ENCODE measurements around the gene ITFG2. TPM values are rescaled to one million over a fixed set of nuclear protein-coding genes. Genes with fewer than 3 reads are reported as not detected.

Gene ITFG2
- total and polyA plus RNA-seq, 2 experiments from 2014 or later: 15.7 to 19.1 TPM

DNA sequence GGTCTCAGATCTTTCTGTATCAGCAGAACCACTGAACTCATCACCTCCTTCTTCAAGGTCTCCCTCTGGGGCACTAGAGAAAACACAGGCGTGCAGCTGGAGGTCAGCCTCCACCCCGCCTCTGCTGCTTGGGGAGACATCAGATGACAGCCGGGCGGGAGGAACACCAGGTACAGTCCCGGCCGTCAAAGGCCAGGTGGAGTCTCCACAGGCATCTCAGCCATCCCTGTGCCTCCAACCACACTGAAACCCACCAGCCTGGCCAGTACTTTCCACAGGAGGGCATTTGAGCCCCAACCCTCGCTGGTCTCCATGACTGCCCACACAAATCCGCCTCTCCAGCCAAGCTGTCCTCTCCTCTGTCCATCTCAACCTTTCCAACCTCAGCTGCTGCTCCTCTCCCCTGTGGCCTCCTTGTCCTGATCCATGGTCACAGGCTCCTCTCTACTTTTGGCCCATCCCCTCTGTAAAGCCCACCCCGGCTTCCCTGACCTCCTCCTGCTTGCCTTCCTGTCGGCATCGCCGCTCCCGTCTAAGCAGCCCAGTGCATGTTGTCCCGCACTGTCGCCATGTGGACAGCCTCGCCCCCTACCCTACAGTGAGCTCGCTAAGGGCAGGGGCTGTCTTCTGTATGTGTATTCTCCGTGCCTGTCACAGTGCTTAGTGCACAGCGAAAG is 39.1 kb upstream of the ITFG2 start:
- in situ Hi-C loops (cut with MboI): no loop called here
- no peaks in the 10 kb centered on the region for H3K9me3 ChIP-seq (ENCODE audit: low read depth)
- 55 to 56% methylated on average over 18 to 19 of the region's 19 CpGs for WGBS, 2 experiments (ENCODE audit: low coverage in 1 of 2, low lambda C conversion rate in 2 of 2, missing lambda C conversion rate in 2 of 2)

DNA sequence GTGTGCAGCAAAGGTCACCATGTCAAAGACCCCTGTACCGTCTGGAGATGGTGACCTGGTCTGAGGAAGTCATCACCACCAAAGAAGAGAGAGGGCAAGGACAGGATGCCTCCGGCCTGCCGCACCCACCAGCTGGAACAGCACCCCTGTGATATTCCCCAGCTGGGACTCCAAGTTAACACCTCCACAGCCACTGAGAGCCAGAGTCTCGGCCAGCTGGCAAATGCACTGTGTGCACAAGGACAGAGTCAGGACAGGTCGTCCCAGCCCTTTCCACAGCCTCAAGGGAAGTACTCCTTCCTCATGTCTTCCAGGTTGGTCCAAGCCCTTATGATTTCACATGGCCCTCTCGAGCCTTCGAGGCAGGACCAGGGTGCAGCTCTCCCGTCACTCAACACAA is 37.0 kb upstream of the ITFG2 start:
- H3K27me3 ChIP-seq (replicated peaks; ENCODE audit: insufficient read depth): no peaks in the 10 kb centered on the region; the same call in 1 of the 2 replicates
- in situ Hi-C loops (cut with MboI): no loop called here
- 51 to 53% methylated on average over 8 of the region's 8 CpGs for WGBS, 2 experiments (ENCODE audit: low coverage in 1 of 2, low lambda C conversion rate in 2 of 2, missing lambda C conversion rate in 2 of 2)

More for the DNA sequence above, 39.1 kb upstream of the ITFG2 start:
- Histone ChIP-seq H3K36me3 (ENCODE audit: low read depth) (no peaks in the 10 kb centered on the region), H3K27ac (no peak overlapping the region), H3F3A (ENCODE audit: insufficient read depth) (no peaks in the 10 kb centered on the region), H3K27me3 (replicated peaks; ENCODE audit: insufficient read depth) (no peaks in the 10 kb centered on the region; the same call in 1 of the 2 replicates), H3K79me2 (ENCODE audit: insufficient read depth) (no peaks in the 10 kb centered on the region), H2AFZ (no peak overlapping the region), H3K9ac (no peak overlapping the region), H3K4me3 (no peak overlapping the region), H4K20me1 (ENCODE audit: insufficient read depth) (no peaks in the 10 kb centered on the region), H3K9me2 (ENCODE audit: insufficient read depth) (no peaks in the 10 kb centered on the region), H3K4me2 (ENCODE audit: unreplicated experiment) (no peak overlapping the region), H3K4me1 (ENCODE audit: insufficient read depth) (no peaks in the 10 kb centered on the region)
- TF ChIP-seq EZH2phosphoT487 (IDR thresholded peaks at IDR 0.05; ENCODE audit: insufficient read depth, low read depth): no peak
- no peak for DNase-seq

DNA sequence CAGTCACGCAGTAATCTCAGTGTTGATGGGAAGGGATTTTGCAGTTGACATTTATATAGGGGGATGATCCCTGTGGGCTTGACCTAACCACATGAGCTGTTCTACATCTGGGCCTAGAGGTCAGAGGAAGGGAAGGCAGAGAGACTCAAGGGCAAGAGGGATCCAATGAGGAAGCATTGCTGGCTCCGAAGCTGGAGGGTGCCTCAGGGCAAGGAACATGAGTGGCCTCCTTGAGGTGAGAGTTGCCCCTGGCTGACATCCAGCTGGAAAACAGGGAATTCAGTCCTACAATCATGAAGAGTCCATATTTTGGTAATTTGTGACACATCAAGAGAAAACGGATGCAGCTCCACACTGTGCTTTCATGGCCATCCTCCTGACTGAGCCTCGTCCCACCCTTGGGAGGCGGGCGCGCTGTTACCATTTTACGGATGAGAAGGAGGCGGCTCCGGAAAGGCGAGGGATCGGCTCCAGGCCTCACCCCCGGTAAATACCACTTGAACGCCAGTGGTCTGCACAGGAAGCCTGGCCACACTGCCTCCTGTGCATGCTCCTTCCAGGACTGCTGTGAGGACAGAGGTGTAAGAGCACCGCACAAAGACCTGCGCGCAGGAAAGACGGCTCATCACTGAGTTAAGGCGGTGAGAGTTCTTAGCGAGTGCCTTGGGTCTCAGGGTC is 36.2 kb upstream of the ITFG2 start:
- Histone ChIP-seq H3K4me3 (no peak overlapping the region), H3K4me1 (ENCODE audit: insufficient read depth) (no peaks in the 10 kb centered on the region), H3K36me3 (ENCODE audit: low read depth) (no peaks in the 10 kb centered on the region), H3K9me3 (ENCODE audit: low read depth) (no peaks in the 10 kb centered on the region), H3K4me2 (ENCODE audit: unreplicated experiment) (no peak overlapping the region), H3K27me3 (replicated peaks; ENCODE audit: insufficient read depth) (no peaks in the 10 kb centered on the region; the same call in 1 of the 2 replicates), H3K79me2 (ENCODE audit: insufficient read depth) (no peaks in the 10 kb centered on the region), H4K20me1 (ENCODE audit: insufficient read depth) (no peaks in the 10 kb centered on the region), H3K27ac (no peak overlapping the region), H2AFZ (no peak overlapping the region), H3K9me2 (ENCODE audit: insufficient read depth) (no peaks in the 10 kb centered on the region), H3F3A (ENCODE audit: insufficient read depth) (no peaks in the 10 kb centered on the region), H3K9ac (no peak overlapping the region)
- 83 to 89% methylated on average over 17 to 20 of the region's 20 CpGs for WGBS, 2 experiments (ENCODE audit: low coverage in 1 of 2, low lambda C conversion rate in 2 of 2, missing lambda C conversion rate in 2 of 2)
- TF ChIP-seq EZH2 (IDR thresholded peaks at IDR 0.05; ENCODE audit: insufficient read depth, poor library complexity, severe bottlenecking): no peak
- no peak for TF ChIP-seq EZH2phosphoT487 (IDR thresholded peaks at IDR 0.05; ENCODE audit: insufficient read depth, low read depth)
- in situ Hi-C loops (cut with MboI): no loop called here
- DNase-seq: no peak

More for the DNA sequence above, 37.0 kb upstream of the ITFG2 start:
- H3K9me2 ChIP-seq (ENCODE audit: insufficient read depth): no peaks in the 10 kb centered on the region
- H3K4me2 ChIP-seq (ENCODE audit: unreplicated experiment): no peak overlapping the region
- H3K79me2 ChIP-seq (ENCODE audit: insufficient read depth): no peaks in the 10 kb centered on the region
- no peaks in the 10 kb centered on the region for H3K9me3 ChIP-seq (ENCODE audit: low read depth)
- no peak overlapping the region for H3K4me3 ChIP-seq
- TF ChIP-seq EZH2 (IDR thresholded peaks at IDR 0.05; ENCODE audit: insufficient read depth, poor library complexity, severe bottlenecking): no peak
- no peak for TF ChIP-seq EZH2phosphoT487 (IDR thresholded peaks at IDR 0.05; ENCODE audit: insufficient read depth, low read depth)
- H3K27ac ChIP-seq: no peak overlapping the region
- no peaks in the 10 kb centered on the region for H4K20me1 ChIP-seq (ENCODE audit: insufficient read depth)
- no peaks in the 10 kb centered on the region for H3K36me3 ChIP-seq (ENCODE audit: low read depth)
- no peaks in the 10 kb centered on the region for H3F3A ChIP-seq (ENCODE audit: insufficient read depth)
- no peak overlapping the region for H3K9ac ChIP-seq
- no peak overlapping the region for H2AFZ ChIP-seq
- no peak for DNase-seq
- H3K4me1 ChIP-seq (ENCODE audit: insufficient read depth): no peaks in the 10 kb centered on the region

DNA sequence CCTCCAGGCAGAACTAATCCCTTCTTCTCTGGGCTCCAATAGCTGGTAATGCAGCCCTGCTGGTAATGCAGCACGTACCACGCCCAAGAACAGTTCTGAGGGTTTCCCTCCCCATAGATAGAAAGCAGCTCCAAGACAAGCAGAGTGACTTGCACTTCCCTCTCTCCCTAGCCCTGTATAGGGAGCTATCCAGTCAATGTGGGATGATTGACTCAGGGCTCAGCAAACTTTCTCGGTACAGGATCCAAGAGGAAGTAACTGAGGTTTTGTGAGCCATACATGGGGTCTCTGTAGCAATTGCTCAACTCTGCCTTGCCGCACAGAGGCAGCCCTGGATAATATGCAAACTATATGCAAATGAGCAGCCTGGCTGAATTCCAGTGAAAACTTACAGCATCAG is 33.2 kb upstream of the ITFG2 start:
- DNase-seq: no peak
- WGBS, 2 experiments (ENCODE audit: low coverage in 1 of 2, low lambda C conversion rate in 2 of 2, missing lambda C conversion rate in 2 of 2): 63 to 64% methylated on average over 4 of the region's 4 CpGs

More for the DNA sequence above, 33.2 kb upstream of the ITFG2 start:
- Histone ChIP-seq H3K4me1 (ENCODE audit: insufficient read depth) (no peaks in the 10 kb centered on the region), H3K36me3 (ENCODE audit: low read depth) (no peaks in the 10 kb centered on the region), H3K9me3 (ENCODE audit: low read depth) (no peaks in the 10 kb centered on the region), H3K9ac (no peak overlapping the region), H2AFZ (no peak overlapping the region), H3K4me3 (no peak overlapping the region), H4K20me1 (ENCODE audit: insufficient read depth) (no peaks in the 10 kb centered on the region), H3K4me2 (ENCODE audit: unreplicated experiment) (no peak overlapping the region), H3K9me2 (ENCODE audit: insufficient read depth) (no peaks in the 10 kb centered on the region), H3K79me2 (ENCODE audit: insufficient read depth) (no peaks in the 10 kb centered on the region), H3K27me3 (replicated peaks; ENCODE audit: insufficient read depth) (peaks cover 9% of the 10 kb centered on the region; the same call in 1 of the 2 replicates), H3K27ac (no peak overlapping the region), H3F3A (ENCODE audit: insufficient read depth) (no peaks in the 10 kb centered on the region)
- no peak for TF ChIP-seq EZH2phosphoT487 (IDR thresholded peaks at IDR 0.05; ENCODE audit: insufficient read depth, low read depth)
- TF ChIP-seq EZH2 (IDR thresholded peaks at IDR 0.05; ENCODE audit: insufficient read depth, poor library complexity, severe bottlenecking): no peak
- in situ Hi-C loops (cut with MboI): no loop called here

Measured in GM23248 (cell line).